ENCODE results near the gene CNKSR2.

CNKSR2 gene

DNA sequence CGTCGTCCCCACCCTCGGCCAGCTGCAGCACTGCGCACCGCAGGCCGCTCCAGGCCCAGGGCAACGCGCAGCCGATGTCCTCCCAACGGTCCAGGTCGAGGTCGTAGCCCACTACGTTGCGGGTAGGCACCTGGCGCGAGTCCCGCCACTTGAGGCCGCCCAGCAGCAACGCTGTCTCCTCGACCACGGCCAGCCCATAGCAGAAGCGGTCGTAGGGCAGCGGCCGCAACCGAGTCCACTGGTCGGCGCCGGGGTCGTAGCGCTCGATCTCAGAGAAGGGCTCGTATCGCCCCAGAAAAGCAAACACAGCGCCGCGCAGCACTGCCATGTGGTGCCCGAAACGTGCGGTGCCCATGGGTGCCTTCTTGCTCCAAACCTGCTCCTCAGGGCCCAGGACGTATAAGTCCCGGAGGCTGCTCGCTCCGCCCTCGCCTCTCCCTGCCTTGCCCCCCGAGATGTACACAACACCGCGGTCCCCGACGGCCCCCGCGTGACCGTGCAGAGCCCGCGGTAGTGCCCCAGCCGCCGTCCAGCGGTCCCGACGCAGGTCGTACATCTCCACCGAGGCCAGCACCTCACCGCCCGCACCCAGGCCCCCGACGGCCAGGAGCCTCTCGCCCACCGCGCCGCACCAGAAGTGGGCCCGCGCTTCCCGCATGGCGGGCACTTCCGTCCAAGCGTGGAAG, 281.8 kb downstream of the CNKSR2 start:
- TF ChIP-seq, protein P1, sequence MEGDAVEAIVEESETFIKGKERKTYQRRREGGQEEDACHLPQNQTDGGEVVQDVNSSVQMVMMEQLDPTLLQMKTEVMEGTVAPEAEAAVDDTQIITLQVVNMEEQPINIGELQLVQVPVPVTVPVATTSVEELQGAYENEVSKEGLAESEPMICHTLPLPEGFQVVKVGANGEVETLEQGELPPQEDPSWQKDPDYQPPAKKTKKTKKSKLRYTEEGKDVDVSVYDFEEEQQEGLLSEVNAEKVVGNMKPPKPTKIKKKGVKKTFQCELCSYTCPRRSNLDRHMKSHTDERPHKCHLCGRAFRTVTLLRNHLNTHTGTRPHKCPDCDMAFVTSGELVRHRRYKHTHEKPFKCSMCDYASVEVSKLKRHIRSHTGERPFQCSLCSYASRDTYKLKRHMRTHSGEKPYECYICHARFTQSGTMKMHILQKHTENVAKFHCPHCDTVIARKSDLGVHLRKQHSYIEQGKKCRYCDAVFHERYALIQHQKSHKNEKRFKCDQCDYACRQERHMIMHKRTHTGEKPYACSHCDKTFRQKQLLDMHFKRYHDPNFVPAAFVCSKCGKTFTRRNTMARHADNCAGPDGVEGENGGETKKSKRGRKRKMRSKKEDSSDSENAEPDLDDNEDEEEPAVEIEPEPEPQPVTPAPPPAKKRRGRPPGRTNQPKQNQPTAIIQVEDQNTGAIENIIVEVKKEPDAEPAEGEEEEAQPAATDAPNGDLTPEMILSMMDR (IDR thresholded peaks at IDR 0.05; ENCODE audit: low read length, missing control alignments) = no peak
- no peak overlapping the region for H3K4me3 ChIP-seq (replicated peaks; ENCODE audit: low read depth, low read length)
- no peak for DNase-seq (ENCODE audit: low read depth)

DNA sequence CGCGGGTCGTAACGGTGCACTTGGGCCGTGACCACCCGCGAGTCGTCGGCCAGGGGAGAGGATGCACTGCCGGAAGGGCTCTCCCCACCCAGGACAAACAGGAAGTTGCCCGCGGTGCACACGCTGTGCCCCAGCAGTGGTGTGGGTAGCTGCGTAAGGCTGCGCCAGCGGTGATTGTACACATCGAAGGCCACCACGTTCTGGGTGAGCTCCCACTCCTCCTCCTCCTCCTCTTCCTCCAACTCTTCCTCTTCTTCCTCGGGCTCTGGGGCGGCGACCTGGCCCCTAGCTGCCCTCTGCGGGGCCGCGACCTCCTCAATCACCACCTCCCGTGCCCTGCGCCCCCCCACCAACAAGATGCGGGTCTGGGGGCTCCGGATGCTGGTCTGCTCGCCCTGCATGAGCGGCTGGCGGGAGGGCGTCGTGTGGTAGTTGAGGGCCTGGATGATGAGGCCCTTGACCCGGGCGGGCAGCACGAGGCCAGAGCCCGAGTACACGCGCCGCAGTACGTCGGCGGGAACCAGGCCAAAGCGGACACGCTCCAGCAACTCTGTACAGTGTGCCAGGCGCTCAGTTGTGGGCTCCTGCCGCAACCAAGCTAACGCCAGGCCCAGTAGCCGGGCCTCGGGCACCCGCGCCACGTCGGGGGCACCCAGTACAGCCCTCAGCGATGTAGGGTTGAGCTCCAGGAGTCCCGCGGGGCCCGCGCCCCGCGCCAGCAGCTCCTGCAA, 282.5 kb downstream of the CNKSR2 start:
- TF ChIP-seq, protein P1 (IDR thresholded peaks at IDR 0.05; ENCODE audit: low read length, missing control alignments) = no peak
- no peak for DNase-seq (ENCODE audit: low read depth)
- no peak overlapping the region for H3K4me3 ChIP-seq (replicated peaks; ENCODE audit: low read depth, low read length)

DNA sequence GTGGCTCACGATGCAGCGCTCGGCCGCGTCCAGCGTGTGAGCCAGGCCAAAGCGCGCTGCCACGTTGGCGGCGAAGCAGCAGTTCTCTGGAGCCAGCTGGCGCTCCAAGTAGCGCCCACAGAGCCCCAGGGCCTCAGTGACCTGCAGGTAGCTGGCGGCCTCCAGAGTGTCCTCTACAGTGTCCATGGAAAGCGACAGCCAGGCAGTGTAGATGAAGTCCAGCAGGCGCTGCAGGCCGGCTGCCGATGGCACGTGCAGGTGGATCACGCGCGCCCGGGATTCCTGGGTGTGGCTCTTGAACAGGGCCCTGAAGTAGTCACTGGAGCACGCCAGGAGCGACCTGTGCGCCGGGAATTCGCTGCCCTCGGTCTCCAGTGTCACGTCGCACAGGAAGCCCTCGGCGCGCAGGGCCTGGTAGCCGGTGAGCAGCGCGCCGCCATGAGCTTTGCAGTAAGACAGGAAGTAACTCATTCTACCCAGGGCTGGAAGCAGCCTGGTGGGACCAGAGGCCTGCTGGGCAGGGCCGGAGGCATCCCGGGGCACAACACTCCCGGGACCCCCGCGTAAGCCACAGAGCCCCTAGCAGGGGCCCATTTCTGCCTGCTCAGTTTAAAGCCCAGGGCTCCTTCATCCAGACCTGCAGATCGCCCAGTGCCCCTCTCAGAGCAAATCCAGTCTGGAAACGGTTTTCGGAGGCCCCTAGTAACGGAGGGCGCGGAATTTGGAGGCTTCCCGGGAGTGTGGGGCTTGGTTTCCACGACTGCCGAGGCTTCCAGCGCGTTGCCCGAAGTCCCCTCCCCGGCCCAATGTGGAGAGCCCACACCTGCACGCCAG, 283.3 kb downstream of the CNKSR2 start:
- DNase-seq (ENCODE audit: low read depth) = no peak
- TF ChIP-seq, protein P1 (IDR thresholded peaks at IDR 0.05; ENCODE audit: low read length, missing control alignments) = no peak
- H3K4me3 ChIP-seq (replicated peaks; ENCODE audit: low read depth, low read length) = no peak overlapping the region

DNA sequence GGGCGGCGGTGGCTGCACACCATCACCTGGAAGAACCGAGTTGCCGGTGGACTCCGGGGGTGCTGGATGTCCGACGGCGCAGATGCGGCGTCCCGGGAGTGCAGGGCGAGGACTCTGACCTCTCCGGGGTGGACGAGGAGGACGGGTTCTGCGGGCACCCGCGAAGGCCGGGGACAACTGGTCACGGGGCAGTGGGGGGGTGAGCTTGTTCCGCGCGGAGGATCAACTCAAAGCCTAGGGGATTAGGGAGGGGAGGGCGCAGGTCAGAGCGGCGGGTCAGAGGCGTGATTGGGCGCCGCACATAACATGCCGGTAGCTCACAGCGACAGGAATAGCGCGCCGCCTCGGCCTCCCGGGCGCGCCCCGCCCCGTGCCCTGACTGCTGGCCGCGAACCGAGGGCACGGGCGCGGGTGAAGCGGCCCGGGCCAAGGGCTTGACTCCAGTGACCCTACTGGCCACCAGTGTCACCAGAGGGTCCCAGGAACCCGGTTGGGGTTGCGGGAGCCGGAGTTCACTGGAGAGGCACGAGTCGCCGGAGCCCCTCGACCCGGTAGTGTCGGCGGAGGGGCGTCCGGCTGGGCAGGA, 284.0 kb downstream of the CNKSR2 start, which contains the start of gene KLHL34:
Gene KLHL34, minus strand, starts transcription at position 179 of the 586 bp plus-strand sequence. CDS start 542 bp downstream, outside the sequence.
- DNase-seq (ENCODE audit: low read depth) = no peak
- TF ChIP-seq, protein P1 (IDR thresholded peaks at IDR 0.05; ENCODE audit: low read length, missing control alignments) = no peak
- no peak within 1 kb of the TSS for H3K4me3 ChIP-seq (replicated peaks; ENCODE audit: low read depth, low read length)

DNA sequence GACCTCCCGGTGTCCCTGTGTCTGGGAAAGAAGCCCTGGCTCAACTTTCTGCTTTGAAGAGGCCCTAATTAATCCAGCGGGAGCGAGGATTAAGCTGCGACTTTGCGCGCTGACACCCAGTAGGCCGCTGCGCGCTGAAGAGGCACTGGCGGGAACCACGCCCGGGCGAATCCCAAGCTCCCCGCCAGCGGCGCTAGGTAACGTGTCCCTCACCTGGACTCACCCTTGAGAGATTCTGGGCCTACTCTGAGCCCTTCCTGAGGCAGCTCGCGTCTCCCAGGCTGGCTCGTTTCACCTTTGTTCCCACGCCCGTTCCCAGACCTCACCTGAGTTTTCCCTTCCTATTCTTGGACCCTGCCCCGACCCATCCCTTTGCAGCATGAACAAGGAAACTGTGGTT, 284.5 kb downstream of the CNKSR2 start:
- TF ChIP-seq, protein P1 (IDR thresholded peaks at IDR 0.05; ENCODE audit: low read length, missing control alignments) = no peak
- no peak for DNase-seq (ENCODE audit: low read depth)
- H3K4me3 ChIP-seq (replicated peaks; ENCODE audit: low read depth, low read length) = no peak overlapping the region

DNA sequence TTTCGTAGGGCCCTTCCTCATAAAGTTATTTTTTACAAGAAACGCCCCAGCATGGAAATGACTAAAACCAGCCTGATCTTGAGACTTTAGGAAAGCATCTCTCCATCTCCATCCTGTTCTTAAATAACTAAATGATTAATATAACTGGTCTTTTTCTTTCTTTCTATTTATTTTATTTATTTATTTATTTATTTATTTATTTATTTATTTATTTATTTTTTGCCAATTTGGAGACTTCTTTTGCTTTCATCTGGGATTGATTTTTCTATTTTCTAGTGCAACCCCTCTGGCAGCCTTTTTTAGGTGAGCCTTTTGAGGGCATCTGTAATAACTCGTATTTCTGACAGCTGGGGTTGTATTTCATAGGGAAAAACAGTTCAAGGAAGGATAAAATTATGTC, 285.1 kb downstream of the CNKSR2 start:
- TF ChIP-seq, protein P1 (IDR thresholded peaks at IDR 0.05; ENCODE audit: low read length, missing control alignments) = no peak
- H3K4me3 ChIP-seq (replicated peaks; ENCODE audit: low read depth, low read length) = no peak overlapping the region
- DNase-seq (ENCODE audit: low read depth) = no peak

All from fibroblast of pulmonary artery (primary cell).